Adrenal gland (tissue), 12 donors: ENCODE results near the gene TMEM175. TPM values are rescaled to one million over a fixed set of nuclear protein-coding genes. Genes with fewer than 3 reads are reported as not detected.

Source experiments
- DNase-seq, 7 donors: peaks; one replicate each; pipeline ENCODE4 v3.0.0-alpha.2; 2019 to 2020
- H3K27ac ChIP-seq, 5 donors: fragments of 200-600 bp; sonication (generic) in 4 of 5; 1 replicate in 3 of 5; 2 replicates in 2 of 5; pipeline versions ENCODE4 v1.5.1 to v1.8.0; 2016 to 2020; ENCODE audit warnings: mild to moderate bottlenecking in 1 of 5
- H3K27me3 ChIP-seq: fragments of 200-600 bp; 2 replicates; pipeline ENCODE4 v1.8.0; 2021
- H3K36me3 ChIP-seq, 2 donors: fragments of 200-600 bp; replicated peaks in 1 of 2; 1 replicate in 1 of 2; 2 replicates in 1 of 2; pipeline versions ENCODE4 v1.5.1 to v1.8.0; 2018 to 2022
- H3K4me1 ChIP-seq, 2 donors: fragments of 200-600 bp; replicated peaks in 1 of 2; 1 replicate in 1 of 2; 2 replicates in 1 of 2; pipeline versions ENCODE4 v1.5.1 to v1.8.0; 2018 to 2021
- H3K4me3 ChIP-seq, 4 donors: fragments of 200-600 bp; sonication (generic) in 3 of 4; one replicate each; pipeline ENCODE4 v1.5.1; 2016 to 2018
- H3K9me3 ChIP-seq, 3 donors: fragments of 200-600 bp; sonication (generic) in 1 of 3; replicated peaks in 1 of 3; 1 replicate in 2 of 3; 2 replicates in 1 of 3; pipeline versions ENCODE4 v1.5.1 to v1.8.0; 2016 to 2021
- CTCF ChIP-seq, 6 experiments: fragments of 450-650 bp in 4 of 6; fragments of 200-600 bp in 2 of 6; sonication (generic) in 1 of 6; IDR thresholded peaks; 1 replicate in 5 of 6; 2 replicates in 1 of 6; pipeline versions ENCODE4 v1.5.1 to v1.8.0; 2016 to 2021; ENCODE audit warnings: antibody characterized with exemption in 6 of 6, mild to moderate bottlenecking in 2 of 6, moderate library complexity in 1 of 6
- POLR2A ChIP-seq, 2 donors: fragments of 450-650 bp; IDR thresholded peaks; one replicate each; pipeline ENCODE4 v1.6.1; 2017; ENCODE audit warnings: antibody characterized with exemption in 2 of 2, mild to moderate bottlenecking in 2 of 2, moderate library complexity in 1 of 2
- WGBS, 4 donors: extraction: QIAGEN DNeasy Blood & Tissue Kit in 2 of 4; methylation state at CpG; one replicate each; pipeline versions ENCODE4 v1.1.5 to v1.1.7; 2013 to 2017; 5-methylcytosine and 5-hydroxymethylcytosine counted together
- intact Hi-C, 2 donors: fragments of 100-400 bp; cut with DNase I; formaldehyde crosslinking; loops; one replicate each; pipeline versions ENCODE4 v1.14.1 to v1.15.0; 2022 to 2023
- polyA plus RNA-seq, 3 donors: library from polyadenylated mRNA; stranded (reverse); fragments of 200-250 nt in 2 of 3; fragments of 350-450 nt in 1 of 3; fragmentation: Illumina TruSeq in 1 of 3; extraction: RNeasy Lipid Tissue Mini Kit (QIAGEN cat#74804) in 1 of 3; gene quantifications; one replicate each; pipeline ENCODE4 v1.2.3, GENCODE V29; 2013 to 2014
- total RNA-seq, 9 donors: library from RNA; depleted of rRNA in 4 of 9; stranded (reverse); fragments of >200 nt in 4 of 9; fragments of 120-200 nt in 1 of 9; fragmentation: NEBNext Ultra II Directional in 1 of 9; extraction: Animal tissue kit (Norgen Biotek cat#: 25700) in 1 of 9; gene quantifications; one replicate each; pipeline versions ENCODE4 v1.1.0 to v1.2.4, GENCODE V29; 2013 to 2023
- donor health status: healthy with polysubstance abuse.
- donor health status: Bipolar disorder and iron deficiency.
- donor health status: DM: yes; HTN: yes; CAD: no.
- donor health status: DM: no; HTN: no; CAD: no.
- donor health status: DM: no; HTN: no; CAD: no.
- donor health status: DM: yes; HTN: yes; CAD: no.

The TMEM175 gene
- total and polyA plus RNA-seq, 12 donors: 20.2 to 142 (median 47.9) TPM

- WGBS, 4 donors: 66 to 85% (median 75%) methylated on average over 4 to 18 of the region's 18 CpGs
- H3K4me3 ChIP-seq: no peak overlapping the region
- no peak for DNase-seq
- no peaks in the 10 kb centered on the region for H3K36me3 ChIP-seq
- intact Hi-C loops: no loop called here
- no peak for TF ChIP-seq CTCF (IDR thresholded peaks at IDR 0.05)
- no peak for TF ChIP-seq POLR2A (IDR thresholded peaks at IDR 0.05)
- H3K27ac ChIP-seq: no peak overlapping the region
- H3K27me3 ChIP-seq: peaks cover 38% of the 10 kb centered on the region
- no peaks in the 10 kb centered on the region for H3K9me3 ChIP-seq
- H3K4me1 ChIP-seq: peaks cover 18 to 23% of the 10 kb centered on the region in 2 donors
Observed at GRCh38 chr4:999882-1000425, 67.7 kb downstream of the TMEM175 start.

GRCh38 chr4:1000686-1001260 lies 68.5 kb downstream of the TMEM175 start:
- DNase-seq: no peak
- TF ChIP-seq POLR2A (IDR thresholded peaks at IDR 0.05): no peak
- no peak for TF ChIP-seq CTCF (IDR thresholded peaks at IDR 0.05)
- no peak overlapping the region for H3K27ac ChIP-seq
- H3K4me3 ChIP-seq: no peak overlapping the region
- peaks cover 38% of the 10 kb centered on the region for H3K27me3 ChIP-seq
- H3K9me3 ChIP-seq: no peaks in the 10 kb centered on the region
- peaks cover 18 to 23% of the 10 kb centered on the region in 2 donors for H3K4me1 ChIP-seq
- intact Hi-C loops: no loop called here
- 80 to 100% (median 86%) methylated on average over 1 to 15 of the region's 15 CpGs for WGBS, 4 donors
- no peaks in the 10 kb centered on the region for H3K36me3 ChIP-seq

GRCh38 chr4:1001561-1002130 lies 69.4 kb downstream of the TMEM175 start:
- H3K36me3 ChIP-seq: no peaks in the 10 kb centered on the region
- intact Hi-C loops: no loop called here
- H3K27ac ChIP-seq: no peak overlapping the region
- H3K4me1 ChIP-seq: peaks cover 18 to 23% of the 10 kb centered on the region in 2 donors
- no peak for DNase-seq
- 17 to 100% (median 31%) methylated on average over 1 to 48 of the region's 48 CpGs for WGBS, 4 donors
- TF ChIP-seq CTCF (IDR thresholded peaks at IDR 0.05) (no peak), POLR2A (IDR thresholded peaks at IDR 0.05) (no peak)
- H3K4me3 ChIP-seq: no peak overlapping the region
- peaks cover 38% of the 10 kb centered on the region for H3K27me3 ChIP-seq
- H3K9me3 ChIP-seq: no peaks in the 10 kb centered on the region

GRCh38 chr4:1002131-1002630 lies 69.9 kb downstream of the TMEM175 start:
- Histone ChIP-seq H3K27me3 (peaks cover 38% of the 10 kb centered on the region), H3K27ac (no peak overlapping the region), H3K4me3 (peak overlapping the region in 1 of 4 donors; percentile 26), H3K36me3 (no peaks in the 10 kb centered on the region), H3K9me3 (no peaks in the 10 kb centered on the region), H3K4me1 (peaks cover 18 to 20% of the 10 kb centered on the region in 2 donors)
- 2 to 3% methylated on average over 54 of the region's 54 CpGs; no CpG with 5 or more reads in 2 of the 4 donors for WGBS, 4 donors
- intact Hi-C loops: no loop called here
- no peak for TF ChIP-seq CTCF (IDR thresholded peaks at IDR 0.05)
- no peak for TF ChIP-seq POLR2A (IDR thresholded peaks at IDR 0.05)
- peak in 4 of 7 donors; percentile 61 to 65 (median 63) for DNase-seq
